DMS153 treated with DMSO at 0.1 percent for 48 hours (cell line): Measurements from ENCODE around the gene SBDS.
"Not testable (repeated sequence)": the region's sequence is repeated elsewhere in the genome, so short reads cannot be mapped to it uniquely, and the experiment has no call there.

Experiments
- DNase-seq: peaks from one replicate; lab custom pipeline; 2025; ENCODE audit not compliant: unreplicated experiment; lab: John Stamatoyannopoulos, UW

Gene SBDS

GRCh38 chr7:66995050-66995776 lies at the start of gene SBDS:
Gene SBDS (minus strand): TSS chr7:66995586. CDS start chr7:66995417, 169 bp downstream.
- DNase-seq, result peak; percentile 93

- not testable (repeated sequence) for DNase-seq
These were observed 48.2 kb upstream of the SBDS start for GRCh38 chr7:67043559-67043930.

GRCh38 chr7:67042781-67043558 lies 47.6 kb upstream of the SBDS start:
- peak; percentile 29 for DNase-seq

DNA sequence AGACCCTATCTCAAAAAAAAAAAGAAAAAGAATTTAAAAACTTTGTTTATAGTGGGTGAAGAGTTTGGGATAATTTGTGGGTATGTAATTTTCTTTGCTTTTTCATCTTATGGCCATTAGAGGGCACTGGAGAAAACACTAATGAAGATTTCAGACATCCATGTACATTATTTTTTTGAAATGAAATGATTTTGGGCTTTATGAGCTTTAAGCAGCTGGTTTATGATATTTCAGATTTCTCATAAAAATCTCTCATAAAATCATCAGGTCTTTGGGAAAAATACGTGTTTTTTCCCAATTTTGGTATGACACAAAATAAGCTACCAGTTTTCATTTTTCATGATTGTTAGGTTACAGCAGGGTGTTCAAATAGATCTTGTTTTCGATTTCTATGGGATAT lies 45.4 kb upstream of the SBDS start:
- not testable (repeated sequence) for DNase-seq

DNA sequence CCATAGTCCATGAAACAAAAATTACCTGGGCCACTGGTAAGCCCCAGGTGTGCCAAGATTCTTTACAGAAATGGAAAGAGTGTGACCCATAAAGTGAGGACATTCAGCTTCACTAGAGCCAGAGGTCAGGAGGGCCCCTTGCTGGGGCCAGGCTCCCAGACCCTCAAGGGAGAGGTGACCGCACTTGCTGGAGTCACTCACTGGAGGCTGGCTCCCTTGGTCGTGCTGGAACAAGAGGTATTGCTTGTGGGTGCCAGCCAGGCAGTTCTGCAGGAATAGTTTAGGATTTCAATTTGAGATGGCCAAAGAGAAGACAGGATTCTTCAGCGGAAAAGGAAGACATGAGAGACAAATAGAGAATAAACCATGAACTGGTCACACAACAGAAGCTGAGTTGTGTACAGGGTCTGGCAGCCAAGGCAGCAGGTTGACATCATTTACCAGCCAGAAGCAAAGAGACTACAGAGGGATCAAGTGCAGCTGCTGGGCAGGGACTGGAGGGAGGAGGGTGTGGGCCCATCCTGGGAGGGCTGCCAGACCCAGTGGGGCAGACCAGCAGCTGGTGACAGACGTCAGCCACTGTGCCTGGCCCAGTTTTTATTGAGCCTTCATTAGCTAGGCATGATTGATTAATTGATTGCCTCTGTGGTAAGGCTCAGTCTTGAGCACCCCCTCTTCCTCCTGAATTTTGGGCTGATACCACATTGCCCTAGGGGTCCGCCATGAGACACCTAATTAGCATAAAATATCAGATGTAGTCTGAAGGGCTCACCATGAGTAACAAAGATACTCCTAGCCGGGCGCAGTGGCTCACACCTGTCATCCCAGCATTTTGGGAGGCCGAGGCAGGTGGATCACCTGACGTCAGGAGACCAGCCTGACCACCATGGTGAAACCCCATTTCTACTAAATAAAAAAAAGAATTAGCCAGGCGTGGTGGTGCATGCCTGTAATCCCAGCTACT lies 41.3 kb upstream of the SBDS start:
- not testable (repeated sequence) for DNase-seq

GRCh38 chr7:67033251-67033650 lies 37.9 kb upstream of the SBDS start:
- no peak for DNase-seq

GRCh38 chr7:67031685-67032084 lies 36.3 kb upstream of the SBDS start:
- not testable (repeated sequence) for DNase-seq

- not testable (repeated sequence) for DNase-seq
These were observed 30.1 kb upstream of the SBDS start for GRCh38 chr7:67025459-67025858.

DNA sequence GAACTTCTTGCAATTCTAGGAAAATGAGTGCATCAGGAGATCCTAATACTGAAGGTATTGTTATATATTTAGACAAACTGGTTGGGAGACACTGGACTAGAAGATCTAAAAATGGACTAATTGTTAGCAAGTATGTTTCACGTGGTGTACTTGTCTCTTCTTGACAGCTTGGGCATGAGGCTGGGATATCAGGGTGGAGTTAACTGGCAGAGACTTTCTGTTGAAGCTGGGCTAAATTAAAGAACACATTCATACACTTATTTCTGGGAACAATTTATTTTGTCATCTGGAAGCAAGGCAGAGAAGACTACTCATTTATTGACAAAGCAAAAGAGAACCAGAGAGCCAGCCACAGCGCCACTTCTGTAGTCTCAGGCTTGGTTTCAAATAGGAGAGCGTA lies 27.1 kb upstream of the SBDS start:
- no peak for DNase-seq

DNA sequence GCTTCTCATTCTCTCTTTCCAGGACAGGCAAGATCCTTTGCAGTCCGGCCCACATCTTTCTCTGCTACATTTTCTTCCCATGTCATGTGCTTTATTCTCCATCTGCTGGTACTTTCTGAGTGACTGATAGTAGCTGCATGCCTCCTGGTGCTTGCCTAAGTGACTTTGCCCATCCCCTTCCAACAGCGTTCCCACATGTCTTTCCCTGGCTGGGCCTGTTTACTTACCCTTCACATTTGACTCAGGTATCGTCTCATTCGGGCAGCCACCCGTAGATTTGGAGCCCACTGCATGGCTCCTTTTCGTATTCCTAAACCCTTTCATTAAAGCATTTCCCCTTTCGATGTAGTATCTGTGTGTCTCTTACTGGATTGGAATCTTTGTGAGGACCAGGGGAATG lies 25.9 kb upstream of the SBDS start:
- DNase-seq, result no peak

GRCh38 chr7:67019562-67020390 lies 24.4 kb upstream of the SBDS start:
- peak; percentile 47 for DNase-seq

GRCh38 chr7:67018940-67019339 lies 23.6 kb upstream of the SBDS start:
- no peak for DNase-seq

DNA sequence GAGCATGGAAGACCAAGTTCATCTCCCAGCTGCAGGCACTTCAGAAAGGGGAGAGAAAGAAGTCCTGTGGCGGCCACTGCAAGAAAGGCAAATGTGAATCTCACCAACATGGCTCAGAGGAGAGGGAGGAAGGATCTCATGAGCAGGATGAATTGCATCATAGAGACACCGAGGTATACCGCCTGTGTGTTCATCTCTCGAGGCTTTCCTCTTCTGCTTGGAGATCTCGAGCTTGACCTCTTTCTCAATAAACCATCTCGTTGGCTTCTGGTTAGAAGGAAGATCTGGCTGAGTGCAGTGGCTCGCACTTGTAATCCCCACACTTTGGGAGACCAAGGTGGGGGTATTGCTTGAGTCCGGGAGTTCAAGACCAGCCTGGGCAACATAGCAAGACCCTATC lies 22.6 kb upstream of the SBDS start:
- DNase-seq, result not testable (repeated sequence)

DNA sequence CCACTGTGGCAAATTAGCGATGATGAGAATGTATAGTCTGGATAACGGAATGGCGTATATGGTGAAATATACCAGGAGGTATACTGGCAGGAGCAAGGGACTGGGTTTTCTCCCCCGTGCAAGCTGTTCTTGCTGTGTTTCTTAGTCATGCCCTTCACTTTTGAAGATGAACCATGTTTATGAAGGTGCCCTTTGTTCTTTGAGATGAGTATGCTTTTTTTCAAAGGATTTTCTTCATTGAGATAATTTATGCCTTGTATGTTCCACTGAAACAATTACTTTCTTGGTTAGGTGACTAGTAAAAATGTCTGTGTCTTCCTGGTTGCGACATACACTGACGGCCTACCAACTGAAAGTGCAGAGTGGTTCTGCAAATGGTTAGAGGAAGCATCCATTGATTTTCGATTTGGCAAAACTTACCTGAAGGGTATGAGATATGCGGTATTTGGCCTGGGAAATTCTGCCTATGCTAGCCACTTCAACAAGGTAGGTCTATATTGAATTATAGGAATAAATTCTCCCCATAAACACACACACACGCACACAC lies 18.8 kb upstream of the SBDS start:
- DNase-seq, result not testable (repeated sequence)

- not testable (repeated sequence) for DNase-seq
These were observed 14.3 kb upstream of the SBDS start for GRCh38 chr7:67009677-67010076.

DNA sequence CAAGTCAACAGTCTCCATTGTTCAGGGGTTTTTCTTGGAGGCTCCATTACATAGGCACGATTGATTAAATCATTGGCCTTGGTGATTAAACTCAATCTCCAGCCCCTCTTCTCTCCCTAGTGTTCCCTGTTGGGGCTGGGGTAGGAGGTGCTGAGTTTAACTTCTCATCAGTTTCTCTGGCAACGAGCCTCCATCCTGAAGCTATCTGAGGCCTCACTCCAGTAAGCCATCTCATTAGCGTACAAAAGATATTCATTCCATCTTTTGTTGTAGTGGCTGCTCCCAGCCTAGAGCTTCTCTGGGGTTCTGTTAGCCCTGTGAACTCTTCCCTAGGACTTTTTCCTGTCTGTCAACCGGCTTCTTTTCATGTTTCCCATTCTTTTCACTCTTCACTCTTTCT lies 12.9 kb upstream of the SBDS start:
- no peak for DNase-seq

- DNase-seq, result no peak
These were observed 11.6 kb upstream of the SBDS start for GRCh38 chr7:67006965-67007364.

GRCh38 chr7:67004145-67004544 lies 8.8 kb upstream of the SBDS start:
- not testable (repeated sequence) for DNase-seq

DNA sequence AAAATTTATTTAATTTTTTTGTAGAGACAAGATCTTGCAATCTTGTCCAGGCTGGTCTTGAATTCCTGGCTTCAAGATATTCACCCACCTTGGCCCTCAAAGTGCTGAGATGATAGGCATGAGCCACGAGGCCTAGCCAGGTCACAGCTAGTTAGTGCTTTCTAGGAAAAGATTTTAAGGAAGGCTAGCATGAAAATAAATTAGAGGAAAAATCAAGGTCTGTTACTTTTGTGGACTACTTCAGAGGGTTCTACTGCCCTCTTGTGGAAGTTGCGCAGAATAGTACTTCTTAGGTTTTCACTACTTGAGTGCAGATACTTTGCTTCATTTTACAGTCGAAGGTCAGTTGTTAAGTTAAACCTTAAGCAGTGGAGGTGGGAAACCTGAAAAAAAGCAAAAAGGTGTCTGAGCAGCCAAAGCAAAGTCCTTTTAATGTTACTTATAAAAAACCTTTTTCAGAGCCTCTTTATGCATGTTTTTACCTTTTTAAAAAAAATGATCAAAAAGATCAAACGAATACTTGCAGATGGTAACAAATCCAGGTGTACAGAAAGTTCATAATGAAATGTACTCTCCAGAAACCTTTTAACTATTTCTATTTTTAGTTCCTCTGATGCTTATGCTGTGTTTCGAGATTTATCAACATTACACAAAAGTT lies 5.3 kb upstream of the SBDS start:
- not testable (repeated sequence) for DNase-seq
